HG03045 (cell line): Measurements from ENCODE around the gene PCDHA4.
"Not testable (repeated sequence)": the region's sequence is repeated elsewhere in the genome, so short reads cannot be mapped to it uniquely, and the experiment has no call there.

Experiments
- ATAC-seq: cut with Tn5 transposase; IDR thresholded peaks from one replicate; pipeline ENCODE4 v1.9.1; 2021; ENCODE audit warnings: mild to moderate bottlenecking, moderate library complexity; ENCODE audit not compliant: unreplicated experiment

The PCDHA4 gene

GRCh38 chr5:140821375-140822280, 14.8 kb downstream of the PCDHA4 start, which contains the start of gene PCDHA5:
Gene PCDHA5 (plus strand): TSS chr5:140821613.
- no peak for ATAC-seq

GRCh38 chr5:140822281-140822629, 15.4 kb downstream of the PCDHA4 start:
- no peak for ATAC-seq

- ATAC-seq = not testable (repeated sequence)
Observed at GRCh38 chr5:140822969-140823368, 16.1 kb downstream of the PCDHA4 start.

GRCh38 chr5:140823475-140823874, 16.6 kb downstream of the PCDHA4 start:
- ATAC-seq = no peak

GRCh38 chr5:140827704-140828361, 21.0 kb downstream of the PCDHA4 start, which contains the start of gene PCDHA6:
Gene PCDHA6 (plus strand): TSS chr5:140827960. CDS start chr5:140828092, 132 bp downstream.
- no peak for ATAC-seq

GRCh38 chr5:140828362-140828737, 21.5 kb downstream of the PCDHA4 start:
- ATAC-seq = no peak

GRCh38 chr5:140829511-140830501, 22.9 kb downstream of the PCDHA4 start:
- not testable (repeated sequence) for ATAC-seq

GRCh38 chr5:140833993-140834392, 27.1 kb downstream of the PCDHA4 start, which contains the start of gene PCDHA7:
Gene PCDHA7 (plus strand): TSS chr5:140834269. CDS start chr5:140834384, 115 bp downstream.
- no peak for ATAC-seq

GRCh38 chr5:140834439-140835008, 27.7 kb downstream of the PCDHA4 start:
- not testable (repeated sequence) for ATAC-seq

GRCh38 chr5:140835622-140836510, 29.0 kb downstream of the PCDHA4 start:
- no peak for ATAC-seq

- no peak for ATAC-seq
Observed at GRCh38 chr5:140840978-140841962, 34.4 kb downstream of the PCDHA4 start, which contains the start of gene PCDHA8. Gene PCDHA8 (plus strand): TSS chr5:140841187. CDS start chr5:140841322, 135 bp downstream.

GRCh38 chr5:140842798-140843733, 36.2 kb downstream of the PCDHA4 start:
- no peak for ATAC-seq

GRCh38 chr5:140848139-140849102, 41.6 kb downstream of the PCDHA4 start, which contains the start of gene PCDHA9:
Gene PCDHA9 (plus strand): TSS chr5:140848382. CDS start chr5:140848496, 114 bp downstream.
- not testable (repeated sequence) for ATAC-seq

GRCh38 chr5:140849831-140850634, 43.2 kb downstream of the PCDHA4 start:
- ATAC-seq = not testable (repeated sequence)
